ENCODE data around the gene SLC10A4.

SLC10A4 gene

GRCh38 chr4:48470570-48470969 is 12.6 kb upstream of the SLC10A4 start:
- Mint-ChIP-seq H3K36me3 (ENCODE audit: low read depth) (no peaks in the 10 kb centered on the region), H3K27me3 (peaks cover 3% of the 10 kb centered on the region), H3K27ac (no peak overlapping the region), H3K4me3 (no peak overlapping the region), H3K4me1 (ENCODE audit: low read depth) (no peaks in the 10 kb centered on the region), H3K9me3 (no peaks in the 10 kb centered on the region)
- no peak for DNase-seq

- H3K4me1 Mint-ChIP-seq (ENCODE audit: low read depth) = no peaks in the 10 kb centered on the region
- H3K4me3 Mint-ChIP-seq = no peak overlapping the region
- H3K27ac Mint-ChIP-seq = no peak overlapping the region
- no peaks in the 10 kb centered on the region for H3K9me3 Mint-ChIP-seq
- H3K36me3 Mint-ChIP-seq (ENCODE audit: low read depth) = no peaks in the 10 kb centered on the region
- peaks cover 6% of the 10 kb centered on the region for H3K27me3 Mint-ChIP-seq
- no peak for DNase-seq
Observed at GRCh38 chr4:48472794-48473193, 10.3 kb upstream of the SLC10A4 start.

DNA sequence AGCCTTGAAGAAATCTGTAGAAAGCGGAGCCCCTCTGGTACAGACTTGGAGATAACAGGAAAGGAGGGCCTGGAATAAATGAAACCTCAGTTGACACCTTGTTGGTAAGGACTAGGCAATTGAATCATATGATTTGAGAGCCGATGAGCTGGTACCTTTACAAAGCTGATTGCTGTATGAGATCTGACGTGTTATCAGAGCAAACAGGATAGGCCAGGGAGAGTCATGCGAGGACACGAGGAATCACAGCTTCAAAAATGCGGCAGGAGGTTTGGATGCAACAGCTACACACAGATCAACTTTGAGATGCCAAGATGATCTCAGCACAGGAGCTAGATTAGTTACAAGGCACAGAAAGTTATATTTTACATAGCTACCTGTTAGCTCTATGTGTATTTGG is 7.4 kb upstream of the SLC10A4 start:
- H3K9me3 Mint-ChIP-seq = no peaks in the 10 kb centered on the region
- DNase-seq = no peak
- no peak overlapping the region for H3K27ac Mint-ChIP-seq
- no peaks in the 10 kb centered on the region for H3K36me3 Mint-ChIP-seq (ENCODE audit: low read depth)
- H3K4me3 Mint-ChIP-seq = no peak overlapping the region
- H3K4me1 Mint-ChIP-seq (ENCODE audit: low read depth) = no peaks in the 10 kb centered on the region
- H3K27me3 Mint-ChIP-seq = peaks cover 13% of the 10 kb centered on the region

DNA sequence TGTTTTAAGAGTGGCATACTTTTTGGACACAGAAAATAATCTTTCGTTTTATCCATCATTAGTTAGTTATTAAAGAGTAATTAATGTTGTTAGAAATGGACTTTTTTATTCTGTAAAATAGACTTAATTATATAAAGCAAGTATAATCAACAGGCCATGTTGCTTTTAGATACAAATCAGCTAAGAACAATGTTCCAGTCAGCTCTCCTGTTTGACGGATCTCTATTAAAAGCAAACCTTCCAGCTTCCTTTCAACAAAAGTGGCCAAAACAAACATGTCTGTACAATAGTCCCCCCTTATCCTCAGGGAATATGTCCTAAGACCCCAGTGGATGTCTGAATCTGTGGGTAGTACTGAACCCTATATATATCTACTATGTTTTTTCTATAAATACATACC is 4.9 kb upstream of the SLC10A4 start:
- H3K4me1 Mint-ChIP-seq (ENCODE audit: low read depth) = peaks cover 4% of the 10 kb centered on the region
- peaks cover 36% of the 10 kb centered on the region for H3K27me3 Mint-ChIP-seq
- H3K9me3 Mint-ChIP-seq = no peaks in the 10 kb centered on the region
- no peaks in the 10 kb centered on the region for H3K36me3 Mint-ChIP-seq (ENCODE audit: low read depth)
- no peak overlapping the region for H3K27ac Mint-ChIP-seq
- H3K4me3 Mint-ChIP-seq = no peak overlapping the region
- no peak for DNase-seq

GRCh38 chr4:48481581-48481980 is 1.6 kb upstream of the SLC10A4 start:
- no peak overlapping the region for H3K4me3 Mint-ChIP-seq
- H3K4me1 Mint-ChIP-seq (ENCODE audit: low read depth) = peaks cover 15% of the 10 kb centered on the region
- no peak for DNase-seq
- H3K27me3 Mint-ChIP-seq = peaks cover 60% of the 10 kb centered on the region
- H3K27ac Mint-ChIP-seq = no peak overlapping the region
- no peaks in the 10 kb centered on the region for H3K9me3 Mint-ChIP-seq
- no peaks in the 10 kb centered on the region for H3K36me3 Mint-ChIP-seq (ENCODE audit: low read depth)

- Mint-ChIP-seq H3K27ac (no peak overlapping the region), H3K9me3 (no peaks in the 10 kb centered on the region), H3K36me3 (ENCODE audit: low read depth) (no peaks in the 10 kb centered on the region), H3K4me1 (ENCODE audit: low read depth) (peaks cover 15% of the 10 kb centered on the region), H3K4me3 (peak overlapping the region; percentile 59), H3K27me3 (peaks cover 72% of the 10 kb centered on the region)
- DNase-seq = peak; percentile 38
Observed at GRCh38 chr4:48483777-48484493, 792 bp downstream of the SLC10A4 start.

DNA sequence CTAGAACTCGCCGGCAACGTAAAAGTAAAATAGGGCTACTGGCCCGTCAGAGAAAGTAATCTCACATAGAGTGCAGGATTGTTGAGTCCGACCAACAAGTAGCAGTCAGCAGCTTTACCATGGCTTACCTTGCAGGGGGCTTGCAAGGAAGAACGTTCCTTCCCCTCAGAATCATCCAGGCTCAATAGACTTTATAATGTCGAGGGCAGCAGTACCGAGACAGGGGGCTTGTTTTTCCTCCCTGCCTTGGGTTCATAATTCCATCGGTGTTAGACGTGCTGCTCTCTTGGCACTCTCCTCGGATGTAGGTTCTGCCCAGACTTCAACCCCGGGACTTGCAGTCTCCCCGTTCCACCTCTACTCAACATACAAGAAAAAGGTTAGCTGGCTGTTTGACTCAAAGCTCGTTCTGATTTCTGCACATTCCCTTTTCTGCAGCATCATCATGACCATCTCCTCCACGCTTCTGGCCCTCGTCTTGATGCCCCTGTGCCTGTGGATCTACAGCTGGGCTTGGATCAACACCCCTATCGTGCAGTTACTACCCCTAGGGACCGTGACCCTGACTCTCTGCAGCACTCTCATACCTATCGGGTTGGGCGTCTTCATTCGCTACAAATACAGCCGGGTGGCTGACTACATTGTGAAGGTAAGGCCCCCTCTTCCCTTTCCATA is 1.5 kb downstream of the SLC10A4 start:
- peak; percentile 33 for DNase-seq
- Mint-ChIP-seq H3K27ac (no peak overlapping the region), H3K36me3 (ENCODE audit: low read depth) (no peaks in the 10 kb centered on the region), H3K9me3 (no peaks in the 10 kb centered on the region), H3K4me1 (ENCODE audit: low read depth) (peaks cover 17% of the 10 kb centered on the region), H3K27me3 (peaks cover 79% of the 10 kb centered on the region), H3K4me3 (peak overlapping the region; percentile 59)

DNA sequence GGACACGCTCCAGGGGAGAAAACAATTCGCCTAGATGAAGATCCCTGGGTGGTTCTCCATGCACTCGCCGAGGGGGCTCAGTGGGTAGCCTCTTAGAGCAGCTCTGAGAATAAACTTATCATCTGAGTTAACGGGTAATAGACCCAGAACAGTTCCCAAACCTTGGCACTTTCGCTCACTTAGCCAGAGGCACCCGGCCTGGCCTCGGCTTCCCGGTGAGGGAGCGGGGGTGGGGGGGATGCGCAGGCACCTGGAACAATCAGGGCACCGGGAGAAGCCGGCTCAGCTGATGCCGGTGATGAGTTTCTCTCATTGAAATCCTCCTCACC is 6.5 kb downstream of the SLC10A4 start:
- Mint-ChIP-seq H3K27ac (no peak overlapping the region), H3K4me3 (peak overlapping the region; percentile 55), H3K27me3 (peaks cover 58% of the 10 kb centered on the region), H3K36me3 (ENCODE audit: low read depth) (no peaks in the 10 kb centered on the region), H3K4me1 (ENCODE audit: low read depth) (peaks cover 7% of the 10 kb centered on the region), H3K9me3 (no peaks in the 10 kb centered on the region)
- DNase-seq = peak; percentile 35

DNA sequence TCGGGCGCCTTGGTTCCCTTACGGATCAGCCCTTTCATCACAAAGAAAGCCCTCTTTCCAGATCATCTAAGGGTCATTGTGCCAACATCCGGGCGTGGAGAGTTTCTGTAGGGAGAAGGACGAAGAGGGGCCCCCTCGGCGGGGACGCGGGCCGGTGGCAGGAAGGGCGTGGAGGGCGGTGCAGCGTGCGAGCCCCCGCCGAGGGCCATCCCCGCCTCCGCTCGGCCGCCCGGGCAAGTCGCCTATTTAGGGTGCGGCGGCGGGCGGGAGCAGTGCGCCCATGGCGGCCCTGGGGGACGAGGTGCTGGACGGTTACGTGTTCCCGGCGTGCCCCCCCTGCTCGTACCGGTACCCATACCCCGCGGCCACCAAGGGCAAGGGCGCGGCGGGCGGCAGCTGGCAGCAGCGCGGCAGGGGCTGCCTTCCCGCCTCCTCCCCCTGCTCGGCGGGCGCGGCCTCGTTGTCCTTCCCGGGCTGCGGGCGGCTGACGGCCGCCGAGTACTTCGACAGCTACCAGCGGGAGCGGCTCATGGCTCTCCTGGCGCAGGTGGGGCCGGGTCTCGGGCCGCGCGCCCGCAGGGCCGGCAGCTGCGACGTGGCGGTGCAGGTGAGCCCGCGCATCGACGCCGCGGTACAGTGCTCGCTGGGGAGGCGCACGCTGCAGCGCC is 7.0 kb downstream of the SLC10A4 start, which contains the start of gene ZAR1:
Gene ZAR1 (plus strand): TSS at position 241 of the 668 bp plus-strand sequence. CDS start 40 bp downstream, at position 281.
- Mint-ChIP-seq H3K9me3 (no peaks in the 10 kb centered on the region), H3K36me3 (ENCODE audit: low read depth) (no peaks in the 10 kb centered on the region), H3K4me3 (peak within 1 kb of the TSS; percentile 55), H3K27me3 (peaks cover 53% of the 10 kb centered on the region), H3K27ac (no peak within 1 kb of the TSS), H3K4me1 (ENCODE audit: low read depth) (peaks cover 4% of the 10 kb centered on the region)
- peak; percentile 42 for DNase-seq

DNA sequence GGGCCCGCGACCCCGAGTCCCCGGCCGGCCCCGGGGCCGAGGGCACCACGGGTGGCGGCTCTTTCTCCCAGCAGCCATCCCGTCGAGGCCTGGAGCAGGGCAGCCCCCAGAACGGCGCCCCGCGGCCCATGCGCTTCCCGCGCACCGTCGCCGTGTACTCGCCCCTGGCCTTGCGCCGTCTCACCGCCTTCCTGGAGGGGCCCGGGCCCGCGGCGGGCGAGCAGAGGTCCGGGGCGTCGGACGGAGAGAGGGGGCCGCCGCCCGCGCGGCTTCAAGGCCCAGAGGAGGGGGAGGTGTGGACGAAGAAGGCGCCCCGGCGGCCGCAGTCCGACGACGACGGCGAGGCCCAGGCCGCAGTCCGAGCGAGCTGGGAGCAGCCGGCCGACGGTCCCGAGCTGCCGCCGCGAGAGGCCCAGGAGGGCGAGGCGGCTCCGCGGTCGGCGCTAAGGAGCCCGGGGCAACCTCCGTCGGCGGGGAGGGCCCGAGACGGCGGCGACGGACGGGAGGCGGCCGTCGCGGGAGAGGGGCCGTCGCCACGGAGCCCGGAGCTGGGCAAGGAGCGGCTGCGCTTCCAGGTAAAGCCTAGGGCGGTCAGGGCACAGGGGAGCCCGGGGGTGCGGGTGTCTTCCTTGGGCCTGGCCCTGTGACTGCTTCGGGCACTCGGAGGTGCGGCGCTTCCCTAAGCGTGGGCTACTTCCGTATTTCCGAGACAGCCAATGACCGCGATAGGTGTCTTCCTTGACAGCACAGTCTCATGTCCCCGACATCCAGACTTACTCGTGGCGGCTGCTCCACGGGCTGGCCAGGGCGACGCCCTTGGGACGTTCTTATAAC is 7.8 kb downstream of the SLC10A4 start:
- peak; percentile 36 for DNase-seq
- Mint-ChIP-seq H3K9me3 (no peaks in the 10 kb centered on the region), H3K27me3 (peaks cover 48% of the 10 kb centered on the region), H3K36me3 (ENCODE audit: low read depth) (no peaks in the 10 kb centered on the region), H3K27ac (no peak overlapping the region), H3K4me3 (no peak overlapping the region), H3K4me1 (ENCODE audit: low read depth) (peaks cover 4% of the 10 kb centered on the region)

DNA sequence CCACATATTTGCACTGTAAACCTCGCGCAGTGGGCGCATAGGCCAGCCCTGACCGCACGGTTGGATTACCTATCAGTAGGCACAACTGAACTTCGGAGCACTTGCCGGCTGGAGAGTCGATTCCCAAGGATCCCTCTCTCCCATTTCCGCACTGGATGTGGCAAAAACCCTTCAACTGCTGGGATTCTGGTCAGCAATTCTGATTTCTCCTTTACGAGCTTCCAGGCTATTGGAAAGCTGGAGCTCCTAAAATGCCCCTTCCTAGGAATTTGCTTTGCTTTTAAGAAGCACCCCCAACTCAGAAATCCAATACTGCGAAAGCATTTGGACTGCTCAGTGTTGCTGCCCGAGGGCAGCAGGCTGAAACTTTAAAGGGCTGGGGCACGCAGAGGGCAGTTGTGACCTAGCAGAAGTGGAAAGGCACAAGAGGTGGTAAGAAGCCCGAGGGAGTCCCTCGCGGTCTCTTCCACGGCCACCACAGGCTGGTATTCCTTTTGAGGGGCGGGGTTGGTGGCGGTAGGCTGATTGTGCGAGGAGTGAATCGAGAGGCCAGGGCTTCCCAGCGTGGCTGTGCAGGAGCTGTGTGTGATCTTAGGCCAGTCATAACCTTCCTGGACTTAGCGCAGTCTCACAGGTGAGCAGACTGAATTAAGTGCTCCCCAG is 8.5 kb downstream of the SLC10A4 start:
- Mint-ChIP-seq H3K27me3 (peaks cover 44% of the 10 kb centered on the region), H3K9me3 (no peaks in the 10 kb centered on the region), H3K4me1 (ENCODE audit: low read depth) (peaks cover 4% of the 10 kb centered on the region), H3K36me3 (ENCODE audit: low read depth) (no peaks in the 10 kb centered on the region), H3K4me3 (no peak overlapping the region), H3K27ac (no peak overlapping the region)
- no peak for DNase-seq

- Mint-ChIP-seq H3K27me3 (peaks cover 28% of the 10 kb centered on the region), H3K4me3 (no peak overlapping the region), H3K27ac (no peak overlapping the region), H3K9me3 (no peaks in the 10 kb centered on the region), H3K36me3 (ENCODE audit: low read depth) (peaks cover 11% of the 10 kb centered on the region), H3K4me1 (ENCODE audit: low read depth) (peaks cover 5% of the 10 kb centered on the region)
- DNase-seq = no peak
Observed at GRCh38 chr4:48493452-48494100, 10.4 kb downstream of the SLC10A4 start.

DNA sequence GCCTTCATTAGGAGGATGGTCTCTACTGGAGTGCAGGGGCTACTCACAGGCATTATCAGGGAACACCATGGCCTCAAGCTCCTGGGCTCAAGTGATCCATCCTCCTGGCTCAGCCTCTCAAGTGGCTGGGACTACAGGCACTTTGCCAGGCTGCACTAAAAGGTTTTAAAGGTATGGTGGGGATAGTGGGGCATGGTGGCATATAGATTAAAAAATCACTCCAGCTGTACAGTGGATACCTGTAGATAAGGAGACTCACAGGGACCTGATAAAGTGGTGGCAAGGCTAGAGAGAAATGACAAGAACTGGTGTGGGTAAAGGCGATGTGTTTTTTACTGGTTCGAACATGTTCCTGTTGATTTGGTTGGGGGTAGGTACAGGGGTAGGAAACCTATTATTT is 12.8 kb downstream of the SLC10A4 start:
- no peak overlapping the region for H3K27ac Mint-ChIP-seq
- peaks cover 14% of the 10 kb centered on the region for H3K27me3 Mint-ChIP-seq
- no peak overlapping the region for H3K4me3 Mint-ChIP-seq
- H3K9me3 Mint-ChIP-seq = no peaks in the 10 kb centered on the region
- peaks cover 31% of the 10 kb centered on the region for H3K36me3 Mint-ChIP-seq (ENCODE audit: low read depth)
- no peak for DNase-seq
- peaks cover 17% of the 10 kb centered on the region for H3K4me1 Mint-ChIP-seq (ENCODE audit: low read depth)
